HepG2 (cell line): Measurements from ENCODE around the gene C9orf50. TPM values are rescaled to one million over a fixed set of nuclear protein-coding genes. Genes with fewer than 3 reads are reported as not detected.

ENCODE experiments used
- ATAC-seq: fragments of 200-7000 bp; cut with Tn5 transposase; 3 replicates; pipeline ENCODE4 v1.9.1; 2020; ENCODE audit warnings: mild to moderate bottlenecking, moderate library complexity
- BruUV-seq: library from RNA; stranded (reverse); fragments of 400-500 nt; replicated peaks from 2 replicates; lab custom pipeline; 2021; lab: Mats Ljungman, UMichigan
- CTCF ChIA-PET: fragments of 300-600 bp; formaldehyde crosslinking; extraction: SDS; loops from one replicate; lab custom pipeline; 2021; ENCODE audit warnings: low total read pairs, inconsistent platforms, low intra/inter-chr PET ratio; lab: Yijun Ruan, JAX
- POLR2A ChIA-PET: fragments of 350-600 bp; sonication (Branson Sonifier 250); formaldehyde crosslinking; loops from one replicate; lab custom pipeline; 2020; ENCODE audit warnings: antibody characterized with exemption, inconsistent platforms; lab: Yijun Ruan, JAX
- DNase-seq: peaks from one replicate; pipeline ENCODE4 v3.0.0-alpha.2; 2015; ENCODE audit warnings: low spot score
- FAIRE-seq: peaks from 3 replicates; lab custom pipeline; 2011; peaks lifted over from hg19 to GRCh38; lab: Jason Lieb, UNC
- H2AFZ ChIP-seq: one replicate; pipeline ENCODE4 v1.6.1; 2011; ENCODE audit warnings: low read length, inconsistent platforms
- H3K27ac ChIP-seq: fragments of 300-600 bp; 3 replicates; pipeline ENCODE4 v1.8.0; 2011; ENCODE audit warnings: mixed run types, mild to moderate bottlenecking, mixed read lengths, low read length, inconsistent platforms; ENCODE audit not compliant: insufficient read depth; ENCODE audit errors: extremely low read length
- H3K27me3 ChIP-seq, 2 experiments: fragments of 200-600 bp in 1 of 2; 2 replicates in 1 of 2; 3 replicates in 1 of 2; pipeline versions ENCODE4 v1.6.0 to v1.8.0; 2011; ENCODE audit warnings: low read length in 2 of 2, mild to moderate bottlenecking in 2 of 2, moderate library complexity in 2 of 2, inconsistent platforms in 1 of 2; ENCODE audit not compliant: insufficient read depth in 2 of 2, control insufficient read depth in 1 of 2
- H3K36me3 ChIP-seq, 2 experiments: fragments of 200-600 bp in 1 of 2; replicated peaks in 1 of 2; 2 replicates in 1 of 2; 3 replicates in 1 of 2; pipeline versions ENCODE4 v1.5.1 to v1.8.0; 2011; ENCODE audit warnings: low read length in 2 of 2, inconsistent platforms in 1 of 2; ENCODE audit not compliant: insufficient read depth in 2 of 2, control insufficient read depth in 1 of 2
- H3K4me1 ChIP-seq: 2 replicates; pipeline ENCODE4 v1.5.1; 2012; ENCODE audit warnings: low read length, inconsistent platforms; ENCODE audit not compliant: insufficient read depth
- H3K4me2 ChIP-seq: 2 replicates; pipeline ENCODE4 v1.6.0; 2011; ENCODE audit warnings: low read depth, low read length, inconsistent platforms
- H3K4me3 ChIP-seq, 3 experiments: fragments of 200-600 bp in 1 of 3; sonication (generic), shearing (Covaris generic) in 1 of 3; replicated peaks in 1 of 3; 2 replicates each; pipeline ENCODE4 v1.5.1; 2011 to 2016; ENCODE audit warnings: low read length in 3 of 3, inconsistent platforms in 2 of 3, low read depth in 2 of 3, mild to moderate bottlenecking in 2 of 3, control low read depth in 1 of 3, mixed read lengths in 1 of 3; ENCODE audit not compliant: insufficient read depth in 1 of 3
- H3K79me2 ChIP-seq: one replicate; pipeline ENCODE4 v1.6.1; 2011; ENCODE audit warnings: low read length, inconsistent platforms; ENCODE audit not compliant: insufficient read depth
- H3K9ac ChIP-seq: 2 replicates; pipeline ENCODE4 v1.6.0; 2011; ENCODE audit warnings: mild to moderate bottlenecking, low read depth, low read length, inconsistent platforms; ENCODE audit not compliant: insufficient read depth
- H3K9me3 ChIP-seq: 2 replicates; pipeline ENCODE4 v1.5.1; 2012; ENCODE audit warnings: mild to moderate bottlenecking, low read length
- H4K20me1 ChIP-seq: 2 replicates; pipeline ENCODE4 v1.6.0; 2011; ENCODE audit warnings: inconsistent platforms, mild to moderate bottlenecking, low read length, moderate library complexity; ENCODE audit not compliant: insufficient read depth
- AGO1 ChIP-seq: fragments of 200-400 bp; formaldehyde crosslinking; IDR thresholded peaks from 2 replicates; pipeline ENCODE4 v1.6.1; 2017; ENCODE audit warnings: mild to moderate bottlenecking, low read depth, low read length, moderate library complexity; ENCODE audit not compliant: poor library complexity, severe bottlenecking
- AGO2 ChIP-seq: fragments of 200-400 bp; formaldehyde crosslinking; optimal IDR thresholded peaks from 2 replicates; pipeline ENCODE3; 2017; ENCODE audit warnings: mild to moderate bottlenecking, low read depth, low read length, moderate library complexity
- CREBL2 ChIP-seq: sonication (generic); formaldehyde crosslinking; IDR thresholded peaks from 2 replicates; pipeline ENCODE4 v1.8.1; 2023; ENCODE audit warnings: missing genetic modification reagents, mild to moderate bottlenecking, borderline replicate concordance
- HBP1 ChIP-seq: IDR thresholded peaks from 2 replicates; pipeline ENCODE4 v1.6.1; 2016; ENCODE audit warnings: low read depth, control low read depth
- SP4 ChIP-seq: sonication (generic); formaldehyde crosslinking; IDR thresholded peaks from 2 replicates; pipeline ENCODE4 v1.8.1; 2023; ENCODE audit warnings: mild to moderate bottlenecking, missing genetic modification reagents
- ZFX ChIP-seq: sonication (generic); formaldehyde crosslinking; IDR thresholded peaks from 2 replicates; pipeline ENCODE4 v1.4.0; 2020; ENCODE audit warnings: mild to moderate bottlenecking, low read depth, missing genetic modification reagents, moderate library complexity
- ZNF687 ChIP-seq: sonication (generic); formaldehyde crosslinking; IDR thresholded peaks from 2 replicates; pipeline ENCODE4 v1.5.1; 2020; ENCODE audit warnings: mild to moderate bottlenecking, missing genetic modification reagents, moderate library complexity
- ZNF776 ChIP-seq: sonication (generic); formaldehyde crosslinking; IDR thresholded peaks from 2 replicates; pipeline ENCODE4 v1.4.0; 2020; ENCODE audit warnings: mild to moderate bottlenecking, missing genetic modification reagents
- WGBS: methylation state at CpG from one replicate; pipeline ENCODE4 v1.1.6; 2017; ENCODE audit warnings: low lambda C conversion rate; 5-methylcytosine and 5-hydroxymethylcytosine counted together
- in situ Hi-C: cut with HindIII; loops from 2 replicates; pipeline ENCODE4 v1.10.0; 2017; ENCODE audit warnings: low pct_unique_long_range_greater_than_20kb; ENCODE audit not compliant: extremely low pct_ligation_motif_present
- intact Hi-C: fragments of 100-400 bp; cut with micrococcal nuclease; formaldehyde crosslinking; loops from one replicate; pipeline ENCODE4 v1.10.0; 2022; ENCODE audit not compliant: unreplicated experiment
- polyA plus RNA-seq, 8 experiments: library from polyadenylated mRNA; depleted of rRNA in 3 of 8; stranded (reverse) in 7 of 8; unstranded in 1 of 8; fragments of >200 nt; fragmentation: Illumina TruSeq in 4 of 8; extraction: Trizol in 4 of 8; gene quantifications; 2 replicates each; pipeline versions ENCODE4 v1.2.1 to v1.2.3, GENCODE V29; 2011 to 2016; ENCODE audit warnings: low read depth in 4 of 8, missing spikeins in 1 of 8, mixed read lengths in 1 of 8; ENCODE audit not compliant: insufficient read depth in 1 of 8
- total RNA-seq, 5 experiments: library from RNA; depleted of rRNA; stranded (reverse); fragments of >200 nt; fragmentation: Illumina TruSeq; extraction: Trizol; gene quantifications; 2 replicates each; pipeline ENCODE4 v1.2.3, GENCODE V29; 2016; ENCODE audit warnings: low read depth in 1 of 5

Gene C9orf50
- total and polyA plus RNA-seq, 2 of the 13 experiments (the other 11 are each of a cell fraction or from before 2014, with no cell fraction given), result not detected

- POLR2A ChIA-PET, result interaction anchor here (2.5 kb wide), 1 partner anchor 23 kb away, joined by 19 read pairs; no protein-coding TSS in a partner anchor
Observed at GRCh38 chr9:129573977-129574376, 46.9 kb downstream of the C9orf50 start.

GRCh38 chr9:129572517-129572916, 48.4 kb downstream of the C9orf50 start:
- peak; percentile 41 for TF ChIP-seq ZNF687
- no peak for TF ChIP-seq SP4 (CRISPR knock-in tag)
- TF ChIP-seq AGO1, result peak; percentile 54
- TF ChIP-seq ZFX, result peak; percentile 29; the same call in 1 of the 2 replicates
- peak; percentile 37 for TF ChIP-seq AGO2
- TF ChIP-seq CREBL2 (CRISPR knock-in tag), result no peak
- WGBS, result 100% methylated on average over 1 of the region's 10 CpGs
- ChIA-PET CTCF (no interaction called here), POLR2A (interaction anchor here (0.6 to 8.3 kb wide), 4 partner anchors 8 to 76 kb away, joined by 3 to 110 read pairs (median 31); no protein-coding TSS in a partner anchor)
- Histone ChIP-seq H3K4me1 (peaks cover 60% of the 10 kb centered on the region), H3K36me3 (no peaks in the 10 kb centered on the region), H3K9ac (no peak overlapping the region), H2AFZ (no peak overlapping the region), H3K4me2 (no peak overlapping the region), H3K27me3 (no peaks in the 10 kb centered on the region; a peak in 1 of 5 replicates), H3K4me3 (no peak overlapping the region), H4K20me1 (no peaks in the 10 kb centered on the region), H3K27ac (peak overlapping the region; percentile 32), H3K79me2 (peaks cover 9% of the 10 kb centered on the region), H3K9me3 (peaks cover 7% of the 10 kb centered on the region; the same call in 1 of the 2 replicates)
- DNase-seq (no peak), FAIRE-seq (no peak), ATAC-seq (no peak)
- intact Hi-C loops (loop anchor here (1.0 kb wide), 1 partner anchor 33 kb away; no protein-coding TSS in a partner anchor), in situ Hi-C loops (no loop called here)
- BruUV-seq, result no TSS peak

More at GRCh38 chr9:129573977-129574376, 46.9 kb downstream of the C9orf50 start:
- intact Hi-C loops (no loop called here), in situ Hi-C loops (no loop called here)
- H3K27me3 ChIP-seq, result no peaks in the 10 kb centered on the region; a peak in 1 of 5 replicates
- FAIRE-seq (no peak), DNase-seq (no peak), ATAC-seq (no peak)
- 98% methylated on average over 5 of the region's 5 CpGs for WGBS
- peaks cover 60% of the 10 kb centered on the region for H3K4me1 ChIP-seq
- TF ChIP-seq HBP1 (CRISPR knock-in tag) (no peak), ZNF776 (CRISPR knock-in tag) (peak; percentile 86; the same call in 1 of the 2 replicates)
- BruUV-seq, result no TSS peak
- no peak overlapping the region for H3K27ac ChIP-seq
- H3K9ac ChIP-seq, result no peak overlapping the region
- CTCF ChIA-PET, result no interaction called here
- no peaks in the 10 kb centered on the region for H4K20me1 ChIP-seq
- peaks cover 7% of the 10 kb centered on the region; the same call in 1 of the 2 replicates for H3K9me3 ChIP-seq
- no peak overlapping the region for H3K4me2 ChIP-seq
- H3K79me2 ChIP-seq, result peaks cover 2% of the 10 kb centered on the region
- no peaks in the 10 kb centered on the region for H3K36me3 ChIP-seq
- H3K4me3 ChIP-seq, result no peak overlapping the region
- H2AFZ ChIP-seq, result no peak overlapping the region
